ENCODE measurements around the gene NOS2. TPM values are rescaled to one million over a fixed set of nuclear protein-coding genes. Genes with fewer than 3 reads are reported as not detected.
"Not testable (repeated sequence)": the region's sequence is repeated elsewhere in the genome, so short reads cannot be mapped to it uniquely, and the experiment has no call there.

The NOS2 gene
- total RNA-seq, 1 donor from 2014 or later = not detected

GRCh38 chr17:27824176-27824715 lies 23.9 kb upstream of the NOS2 start:
- TF ChIP-seq, protein P1, sequence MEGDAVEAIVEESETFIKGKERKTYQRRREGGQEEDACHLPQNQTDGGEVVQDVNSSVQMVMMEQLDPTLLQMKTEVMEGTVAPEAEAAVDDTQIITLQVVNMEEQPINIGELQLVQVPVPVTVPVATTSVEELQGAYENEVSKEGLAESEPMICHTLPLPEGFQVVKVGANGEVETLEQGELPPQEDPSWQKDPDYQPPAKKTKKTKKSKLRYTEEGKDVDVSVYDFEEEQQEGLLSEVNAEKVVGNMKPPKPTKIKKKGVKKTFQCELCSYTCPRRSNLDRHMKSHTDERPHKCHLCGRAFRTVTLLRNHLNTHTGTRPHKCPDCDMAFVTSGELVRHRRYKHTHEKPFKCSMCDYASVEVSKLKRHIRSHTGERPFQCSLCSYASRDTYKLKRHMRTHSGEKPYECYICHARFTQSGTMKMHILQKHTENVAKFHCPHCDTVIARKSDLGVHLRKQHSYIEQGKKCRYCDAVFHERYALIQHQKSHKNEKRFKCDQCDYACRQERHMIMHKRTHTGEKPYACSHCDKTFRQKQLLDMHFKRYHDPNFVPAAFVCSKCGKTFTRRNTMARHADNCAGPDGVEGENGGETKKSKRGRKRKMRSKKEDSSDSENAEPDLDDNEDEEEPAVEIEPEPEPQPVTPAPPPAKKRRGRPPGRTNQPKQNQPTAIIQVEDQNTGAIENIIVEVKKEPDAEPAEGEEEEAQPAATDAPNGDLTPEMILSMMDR (IDR thresholded peaks at IDR 0.05) = no peak
- no peaks in the 10 kb centered on the region for H3K36me3 Mint-ChIP-seq (ENCODE audit: low read depth)
- no peak for DNase-seq
- H3K27me3 Mint-ChIP-seq = peaks cover 3% of the 10 kb centered on the region
- CTCF ChIA-PET = no interaction called here
- H3K4me1 Mint-ChIP-seq = no peaks in the 10 kb centered on the region
- H3K9me3 Mint-ChIP-seq = peaks cover 17% of the 10 kb centered on the region
- no peak overlapping the region for H3K27ac Mint-ChIP-seq
- ATAC-seq (ENCODE audit: low read depth) = no peak
- no peak overlapping the region for H3K4me3 Mint-ChIP-seq
- intact Hi-C loops (cut with micrococcal nuclease) = no loop called here
- POLR2A ChIA-PET = no interaction called here

GRCh38 chr17:27822108-27822507 lies 21.8 kb upstream of the NOS2 start:
- H3K9me3 Mint-ChIP-seq = peaks cover 17% of the 10 kb centered on the region
- ATAC-seq (ENCODE audit: low read depth); H3K27ac Mint-ChIP-seq; H3K4me3 Mint-ChIP-seq; CTCF ChIA-PET; H3K36me3 Mint-ChIP-seq (ENCODE audit: low read depth); H3K27me3 Mint-ChIP-seq; POLR2A ChIA-PET; DNase-seq; intact Hi-C loops (cut with micrococcal nuclease); H3K4me1 Mint-ChIP-seq: not testable (repeated sequence)

- Mint-ChIP-seq H3K27ac (no peak overlapping the region), H3K9me3 (peaks cover 17% of the 10 kb centered on the region), H3K4me3 (no peak overlapping the region), H3K4me1 (no peaks in the 10 kb centered on the region), H3K36me3 (ENCODE audit: low read depth) (no peaks in the 10 kb centered on the region), H3K27me3 (no peaks in the 10 kb centered on the region)
- ATAC-seq (ENCODE audit: low read depth) (no peak), DNase-seq (no peak)
- CTCF ChIA-PET = no interaction called here
- intact Hi-C loops (cut with micrococcal nuclease) = no loop called here
- TF ChIP-seq, protein P1 (IDR thresholded peaks at IDR 0.05) = no peak
- POLR2A ChIA-PET = no interaction called here
Observed at GRCh38 chr17:27821318-27821717, 21.0 kb upstream of the NOS2 start.

DNA sequence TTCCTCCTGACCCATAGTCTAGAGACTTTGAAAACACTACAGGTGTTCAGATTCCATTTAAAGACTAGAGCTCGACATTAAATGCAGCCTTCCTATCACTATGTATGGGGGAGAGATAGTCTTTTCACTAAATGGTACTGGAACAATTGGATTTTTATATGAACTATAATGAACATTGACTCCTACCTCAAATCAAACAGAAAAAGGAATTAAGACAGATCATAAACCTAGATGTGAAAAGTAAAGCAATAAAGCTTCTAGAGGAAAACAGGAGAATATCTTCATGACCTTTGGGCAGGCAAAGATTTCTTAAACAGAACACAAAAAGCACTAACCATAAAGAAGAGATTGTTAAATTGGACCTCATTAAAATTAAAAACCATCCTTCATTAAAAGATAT lies 18.8 kb upstream of the NOS2 start:
- CTCF ChIA-PET = no interaction called here
- intact Hi-C loops (cut with micrococcal nuclease) = no loop called here
- H3K4me3 Mint-ChIP-seq = no peak overlapping the region

DNA sequence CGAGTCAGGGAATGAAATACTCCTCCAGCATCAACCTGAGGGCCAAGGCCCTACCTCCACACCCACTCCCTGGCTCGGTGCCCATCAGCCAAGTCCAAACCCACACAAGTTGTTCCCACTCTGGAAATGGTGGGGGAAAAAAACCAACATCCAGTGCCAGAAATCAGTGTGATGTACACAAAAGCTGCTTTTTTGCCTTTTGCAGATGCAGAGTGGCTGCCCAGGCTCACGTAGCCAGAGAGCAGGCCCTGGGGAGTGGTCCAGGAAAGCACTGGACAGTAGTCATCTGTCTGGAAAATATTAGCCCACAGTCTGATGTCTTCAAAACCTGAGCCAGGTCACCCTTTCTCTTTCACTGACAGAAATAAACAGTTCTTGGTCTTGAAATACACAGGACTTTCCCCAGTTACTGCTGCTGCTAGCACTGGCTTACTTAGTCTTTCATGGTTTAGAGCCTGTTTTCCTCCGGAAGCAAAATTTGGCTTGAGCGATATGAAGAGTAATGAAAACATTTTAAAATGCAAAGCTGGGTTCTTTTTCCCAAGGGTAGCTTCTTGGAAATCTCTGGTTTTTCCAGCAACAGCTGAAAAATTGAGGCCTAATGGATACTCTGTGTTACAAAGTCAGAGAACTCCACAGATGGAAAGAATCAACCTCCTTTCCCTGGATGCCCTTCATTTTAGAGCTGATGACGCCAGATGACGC lies 18.2 kb upstream of the NOS2 start:
- POLR2A ChIA-PET = no interaction called here
- TF ChIP-seq, protein P1 (IDR thresholded peaks at IDR 0.05) = no peak
- H3K4me1 Mint-ChIP-seq = no peaks in the 10 kb centered on the region
- peaks cover 17% of the 10 kb centered on the region for H3K9me3 Mint-ChIP-seq
- H3K4me3 Mint-ChIP-seq = no peak overlapping the region
- no peak overlapping the region for H3K27ac Mint-ChIP-seq
- ATAC-seq (ENCODE audit: low read depth) (no peak), DNase-seq (no peak)
- intact Hi-C loops (cut with micrococcal nuclease) = no loop called here
- CTCF ChIA-PET = no interaction called here
- no peaks in the 10 kb centered on the region for H3K36me3 Mint-ChIP-seq (ENCODE audit: low read depth)
- H3K27me3 Mint-ChIP-seq = peaks cover 5% of the 10 kb centered on the region

More for the DNA sequence above, 18.8 kb upstream of the NOS2 start:
- Mint-ChIP-seq H3K36me3 (ENCODE audit: low read depth) (no peaks in the 10 kb centered on the region), H3K4me1 (no peaks in the 10 kb centered on the region), H3K9me3 (peaks cover 17% of the 10 kb centered on the region), H3K27ac (no peak overlapping the region), H3K27me3 (peaks cover 5% of the 10 kb centered on the region)
- POLR2A ChIA-PET = no interaction called here
- ATAC-seq (ENCODE audit: low read depth) = no peak
- no peak for DNase-seq
- TF ChIP-seq, protein P1 (IDR thresholded peaks at IDR 0.05) = no peak

Measured in activated B cell treated with CpG ODN at 0.5 μM for 24 hours (primary cell).